Peyer's patch (tissue), 4 donors: ENCODE data around the gene SPIN1. TPM values are rescaled to one million over a fixed set of nuclear protein-coding genes. Genes with fewer than 3 reads are reported as not detected.
"Not testable (repeated sequence)": the region's sequence is repeated elsewhere in the genome, so short reads cannot be mapped to it uniquely, and the experiment has no call there.

Source experiments
- DNase-seq, 3 donors: peaks; one replicate each; pipeline ENCODE4 v3.0.0-alpha.2; 2017 to 2019
- H3K27ac ChIP-seq, 4 donors: fragments of 200-600 bp; sonication (generic); one replicate each; pipeline ENCODE4 v1.5.1; 2016 to 2019
- H3K27me3 ChIP-seq, 2 donors: fragments of 200-600 bp; sonication (generic); one replicate each; pipeline ENCODE4 v1.5.1; 2019
- H3K36me3 ChIP-seq, 3 donors: fragments of 200-600 bp; sonication (generic); one replicate each; pipeline ENCODE4 v1.5.1; 2016 to 2019
- H3K4me1 ChIP-seq, 4 donors: fragments of 200-600 bp; sonication (generic); one replicate each; pipeline ENCODE4 v1.5.1; 2016 to 2019
- H3K4me3 ChIP-seq, 4 donors: fragments of 200-600 bp; sonication (generic); 1 replicate in 3 of 4; 2 replicates in 1 of 4; pipeline ENCODE4 v1.5.1; 2016 to 2019; ENCODE audit warnings: mild to moderate bottlenecking in 1 of 4
- H3K9me3 ChIP-seq, 4 donors: fragments of 200-600 bp; sonication (generic); one replicate each; pipeline ENCODE4 v1.5.1; 2016 to 2019; ENCODE audit warnings: mild to moderate bottlenecking in 1 of 4
- POLR2A ChIP-seq, 2 donors: fragments of 450-650 bp; IDR thresholded peaks; one replicate each; pipeline ENCODE4 v1.5.1; 2017; ENCODE audit warnings: antibody characterized with exemption in 2 of 2, mild to moderate bottlenecking in 2 of 2, moderate library complexity in 2 of 2
- total RNA-seq, 4 donors: library from RNA; depleted of rRNA; stranded (reverse); fragments of >200 nt; gene quantifications; one replicate each; pipeline ENCODE4 v1.1.0, GENCODE V29; 2016
- TF ChIP-seq, protein P1 (sequence below), 6 experiments: fragments of 450-650 bp in 4 of 6; fragments of 200-600 bp in 2 of 6; sonication (generic) in 1 of 6; IDR thresholded peaks; one replicate each; pipeline ENCODE4 v1.5.1; 2017 to 2019; ENCODE audit warnings: antibody characterized with exemption in 6 of 6, mild to moderate bottlenecking in 3 of 6, moderate library complexity in 1 of 6

The SPIN1 gene
- total RNA-seq, result 10 to 100 TPM; 48.9 to 57.8 (median 53.7) TPM

DNA sequence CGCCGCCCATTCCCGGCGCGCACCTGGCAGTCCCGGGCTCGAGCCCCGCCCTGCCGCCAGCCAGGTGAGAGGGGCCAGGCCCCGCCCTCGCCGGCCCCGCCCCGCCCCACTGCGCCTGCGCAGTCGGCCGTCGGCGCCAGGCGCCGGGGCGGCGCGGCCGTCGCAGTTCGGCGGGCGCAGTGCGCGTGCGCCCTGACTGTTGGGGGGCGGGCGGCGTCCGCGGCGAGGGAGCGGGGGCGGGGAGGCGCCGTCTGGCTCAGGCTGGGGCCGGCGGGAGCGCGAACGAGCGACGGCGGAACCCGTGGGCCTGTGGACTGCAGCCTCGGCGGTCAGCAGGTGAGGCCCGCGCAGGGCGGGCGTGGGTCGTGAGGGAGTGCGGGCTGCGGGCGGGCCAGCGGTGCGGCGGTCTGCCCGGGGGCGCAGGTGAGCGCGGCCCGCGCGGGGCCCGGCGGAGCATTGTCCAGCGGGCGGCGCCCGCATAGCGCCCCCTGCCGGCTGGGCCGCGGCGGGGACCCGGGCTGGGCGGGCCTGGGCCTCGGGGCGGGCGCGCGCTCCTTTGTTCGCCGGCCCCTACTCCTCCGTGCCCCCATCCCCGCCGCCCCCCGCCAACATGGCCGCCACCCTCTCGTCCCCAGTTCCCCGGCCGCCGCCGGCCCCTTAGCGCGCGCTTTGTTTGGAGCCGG lies at the start of gene SPIN1:
Gene SPIN1, plus strand, starts transcription at position 242 of the 683 bp plus-strand sequence. CDS start 38,096 bp downstream, outside the sequence.
- Histone ChIP-seq H3K36me3 (no peaks in the 10 kb centered on the region), H3K4me3 (peak within 1 kb of the TSS; percentile 86 to 98 (median 94)), H3K9me3 (no peaks in the 10 kb centered on the region), H3K27ac (peak within 1 kb of the TSS; percentile 89 to 98 (median 93)), H3K27me3 (no peaks in the 10 kb centered on the region), H3K4me1 (peaks cover 0 to 18% (median 0%) of the 10 kb centered on the region in 4 donors)
- peak; percentile 69 to 93 (median 92) for DNase-seq
- no peak for TF ChIP-seq POLR2A (IDR thresholded peaks at IDR 0.05)
- TF ChIP-seq, protein P1, sequence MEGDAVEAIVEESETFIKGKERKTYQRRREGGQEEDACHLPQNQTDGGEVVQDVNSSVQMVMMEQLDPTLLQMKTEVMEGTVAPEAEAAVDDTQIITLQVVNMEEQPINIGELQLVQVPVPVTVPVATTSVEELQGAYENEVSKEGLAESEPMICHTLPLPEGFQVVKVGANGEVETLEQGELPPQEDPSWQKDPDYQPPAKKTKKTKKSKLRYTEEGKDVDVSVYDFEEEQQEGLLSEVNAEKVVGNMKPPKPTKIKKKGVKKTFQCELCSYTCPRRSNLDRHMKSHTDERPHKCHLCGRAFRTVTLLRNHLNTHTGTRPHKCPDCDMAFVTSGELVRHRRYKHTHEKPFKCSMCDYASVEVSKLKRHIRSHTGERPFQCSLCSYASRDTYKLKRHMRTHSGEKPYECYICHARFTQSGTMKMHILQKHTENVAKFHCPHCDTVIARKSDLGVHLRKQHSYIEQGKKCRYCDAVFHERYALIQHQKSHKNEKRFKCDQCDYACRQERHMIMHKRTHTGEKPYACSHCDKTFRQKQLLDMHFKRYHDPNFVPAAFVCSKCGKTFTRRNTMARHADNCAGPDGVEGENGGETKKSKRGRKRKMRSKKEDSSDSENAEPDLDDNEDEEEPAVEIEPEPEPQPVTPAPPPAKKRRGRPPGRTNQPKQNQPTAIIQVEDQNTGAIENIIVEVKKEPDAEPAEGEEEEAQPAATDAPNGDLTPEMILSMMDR (IDR thresholded peaks at IDR 0.05), result peak; percentile 26 to 87 (median 64)

DNA sequence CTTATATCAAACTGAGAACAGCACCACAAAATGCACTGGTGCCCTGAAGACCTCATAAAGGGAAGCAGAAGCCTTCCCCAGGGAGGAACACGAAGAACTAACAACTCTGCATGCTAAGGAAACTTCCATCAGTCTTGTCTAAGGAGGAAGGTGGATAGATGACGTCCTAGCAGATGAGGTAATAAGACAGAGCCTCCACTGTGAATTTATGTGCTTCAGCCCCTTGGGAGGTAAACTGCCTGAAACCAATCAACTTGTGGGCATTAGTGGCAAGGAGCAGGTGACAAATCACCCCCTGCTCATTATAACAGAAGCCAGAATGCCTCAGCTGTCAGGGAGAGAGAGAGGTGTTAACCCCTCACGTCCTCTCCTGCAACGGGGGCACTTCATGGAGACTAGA lies 48.9 kb upstream of the SPIN1 start:
- no peak overlapping the region for H3K27ac ChIP-seq
- no peaks in the 10 kb centered on the region for H3K9me3 ChIP-seq
- TF ChIP-seq, protein P1 (IDR thresholded peaks at IDR 0.05), result no peak
- no peak for TF ChIP-seq POLR2A (IDR thresholded peaks at IDR 0.05)
- no peaks in the 10 kb centered on the region for H3K27me3 ChIP-seq
- DNase-seq, result no peak
- H3K36me3 ChIP-seq, result no peaks in the 10 kb centered on the region
- no peaks in the 10 kb centered on the region for H3K4me1 ChIP-seq
- H3K4me3 ChIP-seq, result no peak overlapping the region

DNA sequence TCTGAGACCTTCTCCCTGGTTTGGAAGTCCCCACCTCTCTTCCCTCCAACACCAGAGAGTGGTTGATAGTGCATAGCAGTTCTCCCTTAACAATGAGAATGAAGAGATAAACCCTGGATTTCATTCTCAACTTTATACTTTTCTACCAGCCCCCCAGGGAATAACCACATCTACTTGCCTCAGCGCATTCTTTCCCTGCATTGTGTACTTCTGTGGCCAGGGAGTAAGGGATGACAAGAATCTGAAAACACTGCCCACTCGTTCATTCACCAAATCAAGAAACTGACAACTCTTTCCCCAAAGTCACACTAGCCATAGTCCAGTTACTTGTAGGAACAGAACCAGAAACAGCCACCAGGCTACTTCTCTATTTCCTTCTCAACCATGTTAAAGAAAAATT lies 46.0 kb upstream of the SPIN1 start:
- no peak for DNase-seq
- no peaks in the 10 kb centered on the region for H3K36me3 ChIP-seq
- no peaks in the 10 kb centered on the region for H3K9me3 ChIP-seq
- no peak for TF ChIP-seq POLR2A (IDR thresholded peaks at IDR 0.05)
- TF ChIP-seq, protein P1 (IDR thresholded peaks at IDR 0.05), result no peak
- no peak overlapping the region for H3K27ac ChIP-seq
- no peak overlapping the region for H3K4me3 ChIP-seq
- no peaks in the 10 kb centered on the region for H3K27me3 ChIP-seq
- H3K4me1 ChIP-seq, result no peaks in the 10 kb centered on the region

DNA sequence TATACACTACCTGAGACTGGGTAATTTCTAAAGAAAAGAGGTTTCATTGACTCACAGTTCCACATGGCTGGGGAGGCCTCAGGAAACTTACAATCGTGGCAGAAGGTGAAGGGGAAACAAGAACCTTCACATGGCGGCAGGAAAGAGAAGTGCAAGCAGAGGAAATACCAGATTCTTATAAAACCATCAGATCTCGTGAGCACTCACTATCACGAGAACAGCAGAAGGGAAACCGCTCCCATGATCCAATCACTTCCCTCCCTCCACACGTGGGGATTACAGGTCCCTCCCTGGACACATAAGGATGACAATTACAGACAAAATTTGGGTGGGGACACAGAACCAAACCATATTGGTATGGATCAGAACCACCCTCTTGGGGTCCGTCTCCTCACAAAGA lies 44.2 kb upstream of the SPIN1 start:
- Histone ChIP-seq H3K9me3 (no peaks in the 10 kb centered on the region), H3K36me3 (no peaks in the 10 kb centered on the region), H3K4me1 (no peaks in the 10 kb centered on the region), H3K27ac (no peak overlapping the region), H3K27me3 (no peaks in the 10 kb centered on the region), H3K4me3 (no peak overlapping the region)
- TF ChIP-seq, protein P1 (IDR thresholded peaks at IDR 0.05), result no peak
- TF ChIP-seq POLR2A (IDR thresholded peaks at IDR 0.05), result no peak
- no peak for DNase-seq

DNA sequence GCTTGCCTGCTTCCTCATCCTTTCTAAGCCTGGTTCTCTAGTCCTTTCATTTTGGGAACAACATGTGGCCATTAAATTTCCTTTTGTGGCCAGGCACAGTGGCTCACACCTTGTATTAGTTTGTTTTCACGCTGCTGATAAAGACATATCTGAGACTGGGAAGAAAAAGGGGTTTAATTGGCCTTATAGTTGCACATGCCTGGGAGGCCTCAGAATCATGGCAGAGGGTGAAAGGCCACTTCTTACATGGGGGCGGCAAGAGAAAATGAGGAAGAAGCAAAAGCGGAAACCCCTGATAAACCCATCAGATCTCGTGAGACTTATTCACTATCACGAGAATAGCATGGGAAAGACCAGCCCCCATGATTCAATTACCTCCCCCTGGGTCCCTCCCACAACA lies 37.9 kb upstream of the SPIN1 start:
- not testable (repeated sequence) for H3K27me3 ChIP-seq, H3K36me3 ChIP-seq, DNase-seq, H3K27ac ChIP-seq, H3K4me3 ChIP-seq, H3K9me3 ChIP-seq, H3K4me1 ChIP-seq

DNA sequence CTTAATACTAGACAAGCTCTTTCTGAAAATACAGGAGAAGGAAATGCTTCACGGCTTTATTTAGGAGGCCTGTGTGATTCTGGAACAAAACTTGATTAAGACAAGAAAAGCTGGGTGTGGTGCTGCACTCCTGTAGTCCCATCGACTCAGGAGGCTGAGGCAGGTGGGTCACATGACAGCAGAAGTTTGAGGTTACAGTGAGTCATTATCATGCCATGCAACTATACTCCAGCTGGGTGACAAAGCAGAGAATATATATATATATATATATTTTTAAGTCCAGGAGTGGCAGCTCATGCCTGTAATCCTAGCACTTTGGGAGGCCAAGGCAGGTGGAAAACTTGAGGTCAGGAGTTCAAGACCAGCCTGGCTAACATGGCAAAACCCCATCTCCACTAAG lies 33.1 kb upstream of the SPIN1 start:
- Histone ChIP-seq H3K36me3 (no peaks in the 10 kb centered on the region), H3K9me3 (peaks cover 0 to 9% (median 0%) of the 10 kb centered on the region in 4 donors), H3K4me3 (no peak overlapping the region), H3K4me1 (no peaks in the 10 kb centered on the region), H3K27me3 (no peaks in the 10 kb centered on the region), H3K27ac (no peak overlapping the region)
- DNase-seq, result no peak
- TF ChIP-seq, protein P1 (IDR thresholded peaks at IDR 0.05), result no peak
- no peak for TF ChIP-seq POLR2A (IDR thresholded peaks at IDR 0.05)

DNA sequence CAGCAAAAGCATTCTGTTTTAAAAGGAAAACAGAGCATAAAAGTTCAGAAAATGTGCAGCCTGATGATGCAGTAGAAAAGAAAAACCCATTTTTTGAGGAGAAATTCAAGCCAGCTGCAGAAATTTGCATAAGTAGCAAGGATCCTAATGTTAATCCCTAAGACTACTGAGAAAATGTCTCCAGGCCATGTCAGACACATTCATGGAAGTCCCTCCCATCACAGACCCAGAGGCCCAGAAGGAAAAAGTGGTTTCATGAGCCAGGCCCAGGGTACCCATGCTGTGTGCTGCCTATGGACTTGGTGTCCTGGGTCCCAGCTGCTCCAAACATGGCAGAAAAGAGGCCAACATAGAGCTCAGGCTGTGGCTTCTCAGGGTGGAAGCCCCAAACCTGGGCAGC lies 31.0 kb upstream of the SPIN1 start:
- H3K36me3 ChIP-seq, H3K4me3 ChIP-seq, H3K27me3 ChIP-seq, DNase-seq, H3K9me3 ChIP-seq, H3K4me1 ChIP-seq, H3K27ac ChIP-seq: not testable (repeated sequence)
